GM12878 (cell line): ENCODE data around the gene SELENOM. TPM values are rescaled to one million over a fixed set of nuclear protein-coding genes. Genes with fewer than 3 reads are reported as not detected.

Source experiments
- ATAC-seq: fragments of 200-7000 bp; cut with Tn5 transposase; 3 replicates; pipeline ENCODE4 v1.9.1; 2020; ENCODE audit warnings: mild to moderate bottlenecking, moderate library complexity
- BruUV-seq: library from RNA; stranded (reverse); fragments of 400-500 nt; replicated peaks from 2 replicates; lab custom pipeline; 2021; lab: Mats Ljungman, UMichigan
- CTCF ChIA-PET: fragments of 300-600 bp; sonication (Branson Sonifier 250); formaldehyde crosslinking; extraction: SDS; loops from one replicate; lab custom pipeline; 2021; ENCODE audit warnings: inconsistent platforms; lab: Yijun Ruan, JAX
- POLR2A ChIA-PET: fragments of 350-600 bp; formaldehyde crosslinking; extraction: SDS; loops from one replicate; lab custom pipeline; 2021; ENCODE audit warnings: inconsistent platforms; lab: Charles Lee
- RAD21 ChIA-PET: fragments of 300-600 bp; sonication (Branson Sonifier 250); formaldehyde crosslinking; loops from one replicate; lab custom pipeline; 2023; ENCODE audit warnings: antibody characterized with exemption; ENCODE audit not compliant: unreplicated experiment; lab: Charles Lee
- SMC1A ChIA-PET: fragments of 300-600 bp; sonication (Branson Sonifier 250); formaldehyde crosslinking; loops from one replicate; lab custom pipeline; 2023; ENCODE audit not compliant: unreplicated experiment, uncharacterized antibody; lab: Charles Lee
- DNase-seq: peaks from one replicate; pipeline ENCODE4 v3.0.0-alpha.2; 2011; ENCODE audit warnings: low read depth, low spot score
- FAIRE-seq: peaks from 3 replicates; lab custom pipeline; 2011; peaks lifted over from hg19 to GRCh38; lab: Jason Lieb, UNC
- H2AFZ ChIP-seq: 2 replicates; pipeline ENCODE4 v1.6.0; 2011; ENCODE audit warnings: low read depth, low read length, control low read depth; ENCODE audit not compliant: control insufficient read depth
- H3K27ac ChIP-seq: 2 replicates; pipeline ENCODE4 v1.5.1; 2011; ENCODE audit warnings: control low read depth; ENCODE audit not compliant: control insufficient read depth, insufficient read depth
- H3K27me3 ChIP-seq, 2 experiments: replicated peaks in 1 of 2; 2 replicates each; pipeline versions ENCODE4 v1.6.0 to v1.6.1; 2011; ENCODE audit warnings: low read length in 1 of 2; ENCODE audit not compliant: control insufficient read depth in 2 of 2, insufficient read depth in 2 of 2
- H3K36me3 ChIP-seq, 2 experiments: 2 replicates each; pipeline ENCODE4 v1.5.1; 2011; ENCODE audit warnings: low read length in 1 of 2; ENCODE audit not compliant: control insufficient read depth in 2 of 2, insufficient read depth in 2 of 2
- H3K4me1 ChIP-seq: 2 replicates; pipeline ENCODE4 v1.6.1; 2011; ENCODE audit warnings: mild to moderate bottlenecking, low read length, moderate library complexity, mixed read lengths; ENCODE audit not compliant: control insufficient read depth, insufficient read depth
- H3K4me2 ChIP-seq: 2 replicates; pipeline ENCODE4 v1.6.0; 2011; ENCODE audit warnings: control low read depth; ENCODE audit not compliant: control insufficient read depth, insufficient read depth
- H3K4me3 ChIP-seq: fragments of 200-600 bp; sonication (generic); 2 replicates; pipeline ENCODE4 v1.5.1; 2016
- H3K79me2 ChIP-seq: 2 replicates; pipeline ENCODE4 v1.6.0; 2011; ENCODE audit warnings: low read length; ENCODE audit not compliant: control insufficient read depth, insufficient read depth
- H3K9ac ChIP-seq: 2 replicates; pipeline ENCODE4 v1.8.0; 2011; ENCODE audit warnings: low read length, control low read depth, mixed read lengths; ENCODE audit not compliant: control insufficient read depth, insufficient read depth
- H3K9me3 ChIP-seq: replicated peaks from 3 replicates; pipeline ENCODE4 v1.5.1; 2011; ENCODE audit warnings: mild to moderate bottlenecking, low read length; ENCODE audit not compliant: control insufficient read depth, insufficient read depth
- H4K20me1 ChIP-seq: 2 replicates; pipeline ENCODE4 v1.6.0; 2011; ENCODE audit not compliant: control insufficient read depth, insufficient read depth
- ASH2L ChIP-seq: fragments of 300-600, 200-600 bp; sonication (generic); IDR thresholded peaks from 2 replicates; pipeline ENCODE4 v1.6.1; 2017; ENCODE audit warnings: low read depth, mild to moderate bottlenecking, borderline replicate concordance
- CBFB ChIP-seq: IDR thresholded peaks from 2 replicates; pipeline ENCODE4 v1.6.1; 2016; ENCODE audit warnings: antibody characterized with exemption, low read depth
- CBX3 ChIP-seq: fragments of 200-600 bp; sonication (generic); IDR thresholded peaks from 2 replicates; pipeline ENCODE4 v1.6.1; 2016; ENCODE audit warnings: low read depth, borderline replicate concordance
- CHD2 ChIP-seq: IDR thresholded peaks from 2 replicates; pipeline ENCODE4 v1.6.1; 2011; ENCODE audit warnings: low read depth, low read length, improper control_type of control experiment, borderline replicate concordance
- CHD4 ChIP-seq: fragments of 200-600 bp; sonication (generic); IDR thresholded peaks from 2 replicates; pipeline ENCODE4 v1.6.1; 2016; ENCODE audit warnings: mild to moderate bottlenecking
- HDGF ChIP-seq: fragments of 450-650 bp; IDR thresholded peaks from 2 replicates; pipeline ENCODE4 v1.6.1; 2016; ENCODE audit warnings: antibody characterized with exemption
- KLF5 ChIP-seq: fragments of 450-650 bp; IDR thresholded peaks from 2 replicates; pipeline ENCODE4 v1.6.1; 2014; ENCODE audit warnings: mild to moderate bottlenecking; ENCODE audit not compliant: partially characterized antibody
- MTA2 ChIP-seq: fragments of 450-650 bp; IDR thresholded peaks from 2 replicates; pipeline ENCODE4 v1.6.1; 2016; ENCODE audit warnings: low read depth, mild to moderate bottlenecking, moderate library complexity
- MYB ChIP-seq: fragments of 150-350 bp; IDR thresholded peaks from 2 replicates; pipeline ENCODE4 v1.6.1; 2014; ENCODE audit warnings: mild to moderate bottlenecking, low read depth, low read length, borderline replicate concordance
- POLR2AphosphoS5 ChIP-seq: IDR thresholded peaks from 2 replicates; pipeline ENCODE4 v1.6.1; 2011; ENCODE audit warnings: mild to moderate bottlenecking, low read length, inconsistent platforms
- SPI1 ChIP-seq: IDR thresholded peaks from 2 replicates; pipeline ENCODE4 v1.6.1; 2011; ENCODE audit warnings: low read depth, mild to moderate bottlenecking, low read length, moderate library complexity, borderline replicate concordance; ENCODE audit not compliant: insufficient read depth
- YBX1 ChIP-seq: fragments of 450-650 bp; IDR thresholded peaks from 2 replicates; pipeline ENCODE4 v1.6.1; 2016; ENCODE audit warnings: antibody characterized with exemption
- ZNF217 ChIP-seq: fragments of 450-650 bp; IDR thresholded peaks from 2 replicates; pipeline ENCODE4 v1.6.1; 2017; ENCODE audit warnings: antibody characterized with exemption, mild to moderate bottlenecking
- WGBS: methylation state at CpG from one replicate; pipeline ENCODE4 v1.1.6; 2016; ENCODE audit warnings: low lambda C conversion rate; ENCODE audit not compliant: insufficient replicate concordance, insufficient coverage; ENCODE audit errors: missing lambda C conversion rate; 5-methylcytosine and 5-hydroxymethylcytosine counted together
- in situ Hi-C: fragments of 300-500 bp; cut with MboI; formaldehyde crosslinking; loops from 9 replicates; pipeline ENCODE4 v1.14.3; 2018; ENCODE audit warnings: mixed read lengths
- intact Hi-C: fragments of 100-400 bp; cut with micrococcal nuclease; formaldehyde crosslinking; loops from one replicate; pipeline ENCODE4 v1.14.2; 2022; ENCODE audit not compliant: unreplicated experiment
- polyA plus RNA-seq, 11 experiments: library from polyadenylated mRNA; depleted of rRNA in 4 of 11; unstranded in 6 of 11; stranded (reverse) in 5 of 11; fragments of >200 nt; fragmentation: Nextera tagmentation in 4 of 11; fragmentation: Illumina TruSeq in 1 of 11; extraction: Ambion mirVana in 4 of 11; extraction: Trizol in 1 of 11; gene quantifications; 1 replicate in 1 of 11; 2 replicates in 10 of 11; pipeline versions ENCODE4 v1.2.1 to v1.2.3, GENCODE V29; 2011 to 2016; ENCODE audit warnings: inconsistent platforms in 2 of 11, missing spikeins in 2 of 11, low read depth in 1 of 11
- total RNA-seq, 4 experiments: library from RNA; depleted of rRNA in 3 of 4; stranded (reverse); fragments of >200 nt in 3 of 4; fragmentation: Illumina TruSeq in 1 of 4; extraction: Trizol in 1 of 4; gene quantifications; 2 replicates each; pipeline versions ENCODE4 v1.2.1 to v1.2.3, GENCODE V29; 2013 to 2021
- TF ChIP-seq, protein P1 (sequence below): IDR thresholded peaks from 2 replicates; pipeline ENCODE4 v1.6.1; 2012; ENCODE audit warnings: low read depth, low read length, improper control_type of control experiment
- TF ChIP-seq, protein P2 (sequence below), 3 experiments: IDR thresholded peaks in 2 of 3; conservative IDR thresholded peaks in 1 of 3; 2 replicates each; pipeline ENCODE4 v1.5.1; 2011; ENCODE audit warnings: low read depth in 3 of 3, low read length in 3 of 3, mild to moderate bottlenecking in 3 of 3, control low read depth in 2 of 3, moderate library complexity in 2 of 3, inconsistent platforms in 1 of 3, mixed read lengths in 1 of 3; ENCODE audit not compliant: control insufficient read depth in 2 of 3, insufficient read depth in 1 of 3; ENCODE audit errors: extremely low read depth in 1 of 3
- TF ChIP-seq, protein P3 (sequence below): IDR thresholded peaks from 2 replicates; pipeline ENCODE4 v1.6.1; 2011; ENCODE audit warnings: low read depth, low read length, improper control_type of control experiment, borderline replicate concordance

Gene SELENOM
- total and polyA plus RNA-seq, 10 of the 15 experiments (the other 5 are each of a cell fraction or from before 2014, with no cell fraction given): 0.80 to 8.3 (median 2.0) TPM

DNA sequence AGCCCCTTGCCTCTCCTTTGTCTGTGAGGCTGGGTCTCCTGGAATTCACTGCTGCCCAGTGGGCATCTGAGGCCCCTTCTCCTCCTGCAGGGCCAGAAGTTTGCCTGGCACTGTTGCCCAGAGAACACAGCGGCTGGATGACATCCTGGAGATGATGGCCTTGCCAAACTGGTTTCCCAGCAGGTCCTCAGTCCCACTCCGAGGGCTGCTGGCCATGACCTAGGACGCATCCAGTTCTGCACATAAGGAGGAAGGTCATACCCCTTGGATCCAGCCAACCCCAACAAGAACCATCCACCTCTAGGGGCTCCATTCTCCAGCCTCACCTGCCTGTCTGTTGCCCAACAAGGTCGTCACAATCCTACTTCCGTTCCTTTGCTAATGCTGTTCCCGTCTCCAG lies 29.7 kb downstream of the SELENOM start:
- TF ChIP-seq CHD4 (no peak), KLF5 (no peak), YBX1 (no peak), CHD2 (no peak), ASH2L (no peak), ZNF217 (no peak), POLR2AphosphoS5 (no peak), MTA2 (no peak), SPI1 (no peak), HDGF (no peak), CBX3 (no peak), MYB (no peak), CBFB (no peak)
- TF ChIP-seq, protein P1, sequence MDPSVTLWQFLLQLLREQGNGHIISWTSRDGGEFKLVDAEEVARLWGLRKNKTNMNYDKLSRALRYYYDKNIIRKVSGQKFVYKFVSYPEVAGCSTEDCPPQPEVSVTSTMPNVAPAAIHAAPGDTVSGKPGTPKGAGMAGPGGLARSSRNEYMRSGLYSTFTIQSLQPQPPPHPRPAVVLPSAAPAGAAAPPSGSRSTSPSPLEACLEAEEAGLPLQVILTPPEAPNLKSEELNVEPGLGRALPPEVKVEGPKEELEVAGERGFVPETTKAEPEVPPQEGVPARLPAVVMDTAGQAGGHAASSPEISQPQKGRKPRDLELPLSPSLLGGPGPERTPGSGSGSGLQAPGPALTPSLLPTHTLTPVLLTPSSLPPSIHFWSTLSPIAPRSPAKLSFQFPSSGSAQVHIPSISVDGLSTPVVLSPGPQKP: no peak
- TF ChIP-seq, protein P2, sequence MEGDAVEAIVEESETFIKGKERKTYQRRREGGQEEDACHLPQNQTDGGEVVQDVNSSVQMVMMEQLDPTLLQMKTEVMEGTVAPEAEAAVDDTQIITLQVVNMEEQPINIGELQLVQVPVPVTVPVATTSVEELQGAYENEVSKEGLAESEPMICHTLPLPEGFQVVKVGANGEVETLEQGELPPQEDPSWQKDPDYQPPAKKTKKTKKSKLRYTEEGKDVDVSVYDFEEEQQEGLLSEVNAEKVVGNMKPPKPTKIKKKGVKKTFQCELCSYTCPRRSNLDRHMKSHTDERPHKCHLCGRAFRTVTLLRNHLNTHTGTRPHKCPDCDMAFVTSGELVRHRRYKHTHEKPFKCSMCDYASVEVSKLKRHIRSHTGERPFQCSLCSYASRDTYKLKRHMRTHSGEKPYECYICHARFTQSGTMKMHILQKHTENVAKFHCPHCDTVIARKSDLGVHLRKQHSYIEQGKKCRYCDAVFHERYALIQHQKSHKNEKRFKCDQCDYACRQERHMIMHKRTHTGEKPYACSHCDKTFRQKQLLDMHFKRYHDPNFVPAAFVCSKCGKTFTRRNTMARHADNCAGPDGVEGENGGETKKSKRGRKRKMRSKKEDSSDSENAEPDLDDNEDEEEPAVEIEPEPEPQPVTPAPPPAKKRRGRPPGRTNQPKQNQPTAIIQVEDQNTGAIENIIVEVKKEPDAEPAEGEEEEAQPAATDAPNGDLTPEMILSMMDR (IDR thresholded peaks at IDR 0.05 in 2 of 3, conservative IDR thresholded peaks at IDR 0.05 in 1 of 3; ENCODE audit: control insufficient read depth in 2 of 3, extremely low read depth in 1 of 3, insufficient read depth in 1 of 3, low read depth in 3 of 3, low read length in 3 of 3): no peak
- TF ChIP-seq, protein P3, sequence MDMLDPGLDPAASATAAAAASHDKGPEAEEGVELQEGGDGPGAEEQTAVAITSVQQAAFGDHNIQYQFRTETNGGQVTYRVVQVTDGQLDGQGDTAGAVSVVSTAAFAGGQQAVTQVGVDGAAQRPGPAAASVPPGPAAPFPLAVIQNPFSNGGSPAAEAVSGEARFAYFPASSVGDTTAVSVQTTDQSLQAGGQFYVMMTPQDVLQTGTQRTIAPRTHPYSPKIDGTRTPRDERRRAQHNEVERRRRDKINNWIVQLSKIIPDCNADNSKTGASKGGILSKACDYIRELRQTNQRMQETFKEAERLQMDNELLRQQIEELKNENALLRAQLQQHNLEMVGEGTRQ: no peak
- no TSS peak for BruUV-seq
- ATAC-seq (no peak), DNase-seq (no peak), FAIRE-seq (no peak)
- CTCF ChIA-PET: no interaction called here
- Histone ChIP-seq H3K27ac (no peak overlapping the region), H3K4me1 (peaks cover 12% of the 10 kb centered on the region), H4K20me1 (no peaks in the 10 kb centered on the region), H3K9ac (no peak overlapping the region), H2AFZ (no peak overlapping the region), H3K36me3 (no peaks in the 10 kb centered on the region), H3K9me3 (no peaks in the 10 kb centered on the region), H3K27me3 (no peaks in the 10 kb centered on the region), H3K4me3 (no peak overlapping the region), H3K4me2 (no peak overlapping the region), H3K79me2 (no peaks in the 10 kb centered on the region; the same call in none of the 2 replicates)
- in situ Hi-C loops: no loop called here
- 40% methylated on average over 6 of the region's 6 CpGs for WGBS
- POLR2A ChIA-PET: no interaction called here
- SMC1A ChIA-PET: no interaction called here
- RAD21 ChIA-PET: no interaction called here
- intact Hi-C loops: no loop called here
